Ecto neural progenitor cell (in vitro differentiated cells): ENCODE results near the gene SMC1B.
"Not testable (repeated sequence)": the region's sequence is repeated elsewhere in the genome, so short reads cannot be mapped to it uniquely, and the experiment has no call there.

Experiments used
- DNase-seq: peaks from one replicate; pipeline ENCODE4 v3.0.0-alpha.2; 2018; ENCODE audit warnings: low spot score

Gene SMC1B

DNA sequence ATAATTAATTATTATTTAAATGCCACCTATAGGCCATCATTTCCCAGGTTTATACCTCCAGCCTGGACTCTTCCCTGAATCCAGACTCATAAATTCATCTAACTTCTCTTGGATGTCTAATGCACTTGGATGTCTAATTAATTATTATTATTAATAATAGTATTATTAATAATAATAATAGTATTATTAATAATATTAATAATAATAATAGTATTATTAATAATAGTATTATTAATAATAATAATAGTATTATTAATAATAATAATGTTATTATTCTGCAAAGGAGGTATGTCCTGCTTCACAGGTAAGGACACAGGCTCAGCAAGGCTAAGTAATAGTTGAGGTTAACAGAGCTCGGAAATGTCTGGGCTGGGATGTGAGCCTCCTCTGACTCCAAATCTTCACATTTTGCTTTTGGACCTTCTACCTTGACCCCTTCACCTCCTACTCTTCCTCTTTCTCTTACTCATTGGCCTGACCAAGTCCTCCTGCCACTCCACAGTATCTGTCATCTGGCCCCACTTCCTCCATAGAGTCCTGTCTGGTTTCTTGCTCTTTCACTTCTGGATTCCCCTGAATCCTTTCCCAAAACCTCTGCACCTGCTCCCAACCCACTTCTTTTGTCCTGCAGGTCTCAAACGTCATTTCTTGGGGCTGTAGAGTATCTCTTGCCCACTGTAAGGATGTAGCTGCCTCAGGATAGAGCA, 8.1 kb upstream of the SMC1B start:
- DNase-seq: no peak

GRCh38 chr22:45420539-45420938, 7.1 kb upstream of the SMC1B start:
- no peak for DNase-seq

DNA sequence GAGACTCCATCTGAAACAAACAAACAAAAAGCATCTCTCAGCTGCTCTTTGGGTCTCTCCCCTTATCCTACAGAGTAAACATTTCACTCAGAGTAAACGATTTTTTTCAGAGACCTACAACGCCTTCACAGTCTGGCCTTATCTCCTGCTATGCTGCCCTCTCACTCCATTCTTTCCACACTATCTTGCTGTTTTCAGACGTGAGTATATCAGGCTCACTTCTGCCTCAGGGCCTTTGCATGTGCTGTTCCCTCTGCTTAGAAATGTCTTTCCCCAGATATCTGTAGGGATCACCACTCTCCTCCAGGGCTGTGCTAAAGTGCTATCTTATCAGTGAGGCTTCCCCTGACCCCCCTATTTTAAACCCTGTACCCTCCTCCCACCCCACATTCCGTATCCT, 6.6 kb upstream of the SMC1B start:
- DNase-seq: no peak

DNA sequence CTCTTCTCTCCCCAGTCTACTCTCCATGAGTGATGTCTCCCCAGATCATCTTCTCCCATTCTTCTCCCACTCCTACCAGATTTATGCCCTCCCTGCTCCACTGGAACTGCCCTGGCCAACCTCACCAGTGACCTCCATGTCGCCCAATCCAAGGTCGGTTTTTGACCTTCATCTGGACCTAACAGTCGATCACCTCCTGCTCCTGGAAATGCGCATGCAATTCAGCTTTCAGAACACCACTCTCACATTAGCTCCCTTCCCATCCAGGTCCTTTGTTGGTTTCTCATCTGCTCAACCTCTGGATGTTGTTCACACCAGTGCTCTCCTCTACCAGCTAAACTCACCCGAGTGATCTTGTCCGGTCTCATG, 5.4 kb upstream of the SMC1B start:
- DNase-seq: no peak

GRCh38 chr22:45418056-45418769, 4.8 kb upstream of the SMC1B start:
- no peak for DNase-seq

GRCh38 chr22:45413013-45413367, 409 bp downstream of the SMC1B start:
- no peak for DNase-seq

GRCh38 chr22:45407793-45408192, 5.6 kb downstream of the SMC1B start:
- no peak for DNase-seq

- no peak for DNase-seq
Measured at GRCh38 chr22:45402466-45402985, 10.9 kb downstream of the SMC1B start.

DNA sequence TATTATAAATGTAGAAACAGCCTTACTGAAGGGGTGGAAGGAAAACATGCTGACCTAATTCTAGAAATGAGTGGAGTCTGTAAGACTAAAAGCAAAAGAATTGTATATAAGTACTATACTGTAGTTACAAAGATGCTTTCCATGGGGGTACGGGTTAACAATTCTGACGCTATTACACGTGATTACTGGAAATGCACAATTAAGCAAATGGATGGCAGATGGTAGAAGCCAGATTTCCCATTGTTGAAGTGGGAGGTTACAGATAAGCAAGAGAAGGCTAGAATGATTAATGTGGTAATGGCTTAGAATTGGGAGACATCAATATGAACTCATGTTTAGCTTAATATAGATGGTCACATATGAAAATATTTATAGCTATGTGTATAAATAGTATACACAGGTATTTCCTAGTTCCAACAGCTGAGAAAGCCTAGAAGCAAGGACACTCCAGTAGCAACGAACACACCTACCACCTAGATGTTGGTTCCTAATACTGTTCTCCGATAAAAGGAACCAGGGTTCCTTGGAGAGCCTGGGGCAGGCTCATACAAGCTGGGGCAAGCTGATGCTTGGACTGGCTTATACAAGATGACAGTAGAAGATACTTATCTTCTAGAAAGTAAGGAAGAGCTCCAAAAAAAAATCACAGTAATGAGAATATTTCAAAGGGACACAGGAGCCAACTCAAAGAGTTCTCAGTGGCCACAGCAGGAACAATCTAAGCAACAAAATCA, 13.5 kb downstream of the SMC1B start:
- no peak for DNase-seq

DNA sequence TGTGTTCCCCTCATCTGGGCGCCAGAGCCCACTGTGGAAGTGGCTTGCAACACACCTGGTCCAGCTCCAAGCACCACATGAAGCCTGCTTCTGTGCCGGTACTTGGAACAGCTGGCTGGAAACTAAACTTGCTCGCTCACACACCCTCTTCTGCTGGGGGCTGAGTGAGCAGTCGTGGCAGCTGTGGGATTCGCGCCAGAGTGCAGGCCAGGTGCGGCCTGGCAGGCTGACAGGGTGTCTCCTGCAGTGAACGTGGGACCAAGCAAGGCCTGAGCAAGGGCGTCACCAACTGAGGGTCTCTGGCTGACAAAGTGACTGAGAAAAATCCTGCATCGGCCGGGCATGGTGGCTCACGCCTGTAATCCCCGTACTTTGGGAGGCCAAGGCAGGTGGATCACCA, 15.2 kb downstream of the SMC1B start:
- DNase-seq: no peak

- no peak for DNase-seq
Measured at GRCh38 chr22:45397806-45398205, 15.6 kb downstream of the SMC1B start.

- no peak for DNase-seq
Measured at GRCh38 chr22:45389546-45389945, 23.9 kb downstream of the SMC1B start.

DNA sequence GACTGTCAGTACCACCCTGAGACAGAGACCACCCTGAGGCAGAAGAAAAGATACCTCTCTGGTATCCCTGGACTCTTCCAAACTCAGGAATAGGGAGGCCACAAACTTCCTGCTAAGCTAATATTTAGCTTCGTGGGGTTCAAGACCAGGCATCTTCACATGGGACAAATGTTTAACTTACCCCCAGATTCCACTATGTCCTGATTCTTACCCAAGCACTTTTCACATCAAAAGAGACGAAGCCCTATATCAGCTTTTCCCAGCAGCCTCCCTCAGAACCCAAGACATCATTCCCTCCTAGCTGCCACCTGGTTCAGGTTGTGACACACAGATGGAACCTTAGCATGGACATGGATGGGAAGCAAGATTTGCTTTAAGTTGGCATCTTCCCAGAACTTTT, 32.1 kb downstream of the SMC1B start:
- no peak for DNase-seq

GRCh38 chr22:45376703-45377102, 36.7 kb downstream of the SMC1B start:
- DNase-seq: no peak

- DNase-seq: no peak
Measured at GRCh38 chr22:45376009-45376408, 37.4 kb downstream of the SMC1B start.

GRCh38 chr22:45373592-45373991, 39.8 kb downstream of the SMC1B start:
- DNase-seq: not testable (repeated sequence)

DNA sequence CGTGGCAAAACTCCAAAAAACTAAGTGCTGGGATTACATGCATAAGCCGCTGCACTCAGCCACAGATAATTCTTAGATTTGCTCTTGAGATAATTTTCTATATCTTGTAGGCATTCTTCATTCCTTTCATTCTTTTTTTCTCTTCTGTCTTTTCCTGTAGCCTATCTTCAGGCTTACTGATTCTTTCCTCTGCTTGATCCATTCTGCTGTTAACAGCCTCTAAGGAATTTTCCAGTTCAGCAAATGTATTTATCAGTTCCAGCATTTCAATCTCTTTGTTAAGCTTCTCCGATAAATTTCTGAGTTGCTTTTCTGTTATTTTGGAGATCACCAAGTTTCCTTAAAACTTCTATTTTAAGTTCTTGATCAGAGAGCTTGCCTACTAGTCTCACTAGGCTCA, 46.7 kb downstream of the SMC1B start:
- no peak for DNase-seq

DNA sequence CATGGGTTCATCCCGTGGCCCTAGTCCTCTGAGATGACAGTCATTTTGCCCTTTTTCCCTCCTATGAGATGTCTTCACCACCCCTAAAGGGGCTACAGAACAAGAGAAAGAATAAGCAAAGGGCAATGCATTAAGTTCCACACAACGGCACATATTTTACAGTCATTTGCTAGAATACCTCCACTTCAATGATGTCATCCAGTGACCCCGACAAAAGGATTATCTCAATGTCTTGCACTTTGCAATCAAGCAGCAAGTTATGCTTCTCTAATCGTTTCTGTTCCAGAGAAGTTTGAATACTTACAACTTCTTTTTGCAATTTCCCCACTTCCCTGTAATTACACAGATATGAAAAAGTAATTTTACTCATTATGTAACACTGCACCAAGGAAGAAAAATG, 53.8 kb downstream of the SMC1B start:
- no peak for DNase-seq

- no peak for DNase-seq
Measured at GRCh38 chr22:45358127-45358526, 55.3 kb downstream of the SMC1B start.

GRCh38 chr22:45357490-45357889, 55.9 kb downstream of the SMC1B start:
- no peak for DNase-seq

DNA sequence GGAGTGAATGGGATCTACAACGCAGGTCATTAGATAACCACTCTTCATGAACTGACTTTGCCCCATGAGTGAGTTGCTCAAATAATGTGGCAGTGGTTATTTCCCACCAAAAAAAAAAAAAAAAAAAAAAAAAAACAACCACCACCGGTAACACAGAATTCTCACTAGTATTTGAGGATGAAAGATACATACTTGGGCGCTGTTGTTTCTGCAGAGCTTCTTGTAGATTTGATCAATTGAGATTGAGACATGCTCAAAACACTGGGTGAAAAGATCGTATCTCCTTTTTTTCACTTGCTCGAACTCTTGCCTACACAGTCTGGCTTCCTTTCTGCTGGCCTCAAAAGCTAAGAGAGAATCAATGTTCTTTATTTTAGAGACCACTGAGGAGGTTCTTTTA, 59.6 kb downstream of the SMC1B start:
- DNase-seq: no peak

GRCh38 chr22:45352757-45353156, 60.6 kb downstream of the SMC1B start:
- DNase-seq: not testable (repeated sequence)

GRCh38 chr22:45351956-45352355, 61.4 kb downstream of the SMC1B start:
- no peak for DNase-seq
